Hepatic stellate cell (primary cell): ENCODE results near the gene RPP30.
"Not testable (repeated sequence)": the region's sequence is repeated elsewhere in the genome, so short reads cannot be mapped to it uniquely, and the experiment has no call there.

Source experiments
- DNase-seq: peaks from one replicate; pipeline ENCODE4 v3.0.0; 2011; ENCODE audit warnings: low spot score

Gene RPP30

GRCh38 chr10:90917238-90917967 lies 45.6 kb downstream of the RPP30 start:
- no peak for DNase-seq

GRCh38 chr10:90917968-90918318 lies 46.2 kb downstream of the RPP30 start:
- no peak for DNase-seq

GRCh38 chr10:90919683-90920574 lies 48.2 kb downstream of the RPP30 start:
- no peak for DNase-seq

- peak; percentile 65 for DNase-seq
Observed at GRCh38 chr10:90920986-90921666, 49.4 kb downstream of the RPP30 start, which contains the start of gene ANKRD1. Gene ANKRD1, minus strand, starts transcription at chr10:90921087. Its CDS starts 60 bp downstream, at chr10:90921027.

GRCh38 chr10:90921906-90922305 lies 50.1 kb downstream of the RPP30 start:
- DNase-seq, result no peak

- DNase-seq, result no peak
Observed at GRCh38 chr10:90923111-90923731, 51.4 kb downstream of the RPP30 start.

- DNase-seq, result no peak
Observed at GRCh38 chr10:90924552-90924951, 52.8 kb downstream of the RPP30 start.

- DNase-seq, result no peak
Observed at GRCh38 chr10:90925079-90926029, 53.6 kb downstream of the RPP30 start.

GRCh38 chr10:90927293-90927692 lies 55.5 kb downstream of the RPP30 start:
- DNase-seq, result no peak

- no peak for DNase-seq
Observed at GRCh38 chr10:90929179-90929578, 57.4 kb downstream of the RPP30 start.

- peak; percentile 33 for DNase-seq
Observed at GRCh38 chr10:90930070-90930837, 58.5 kb downstream of the RPP30 start.

GRCh38 chr10:90930971-90931871 lies 59.4 kb downstream of the RPP30 start:
- peak; percentile 74 for DNase-seq

GRCh38 chr10:90935581-90936275 lies 64.0 kb downstream of the RPP30 start:
- no peak for DNase-seq

- DNase-seq, result no peak
Observed at GRCh38 chr10:90936276-90936659, 64.5 kb downstream of the RPP30 start.

GRCh38 chr10:90937645-90938258 lies 66.0 kb downstream of the RPP30 start:
- DNase-seq, result no peak

- DNase-seq, result no peak
Observed at GRCh38 chr10:90939116-90939515, 67.3 kb downstream of the RPP30 start.

GRCh38 chr10:90939648-90940047 lies 67.9 kb downstream of the RPP30 start:
- DNase-seq, result no peak

GRCh38 chr10:90942980-90943379 lies 71.2 kb downstream of the RPP30 start:
- DNase-seq, result not testable (repeated sequence)
